ENCODE measurements around the gene DOCK8.
"Not testable (repeated sequence)": the region's sequence is repeated elsewhere in the genome, so short reads cannot be mapped to it uniquely, and the experiment has no call there.

DOCK8 gene

GRCh38 chr9:405341-405740 is 190.7 kb downstream of the DOCK8 start:
- DNase-seq (ENCODE audit: extremely low read depth, low read depth), result no peak
- no peak for TF ChIP-seq CTCF (IDR thresholded peaks at IDR 0.05; ENCODE audit: low read depth, low read length)

GRCh38 chr9:406886-407654 is 192.4 kb downstream of the DOCK8 start:
- no peak for DNase-seq (ENCODE audit: extremely low read depth, low read depth)

GRCh38 chr9:409655-410054 is 195.0 kb downstream of the DOCK8 start:
- not testable (repeated sequence) for DNase-seq (ENCODE audit: extremely low read depth, low read depth)

More at GRCh38 chr9:406886-407654, 192.4 kb downstream of the DOCK8 start:
- peak; percentile 8 for TF ChIP-seq CTCF (IDR thresholded peaks at IDR 0.05; ENCODE audit: low read depth, low read length)

GRCh38 chr9:414595-414994 is 199.9 kb downstream of the DOCK8 start:
- no peak for TF ChIP-seq CTCF (IDR thresholded peaks at IDR 0.05; ENCODE audit: low read depth, low read length)
- DNase-seq (ENCODE audit: extremely low read depth, low read depth), result no peak

GRCh38 chr9:419571-420171 is 205.0 kb downstream of the DOCK8 start:
- no peak for TF ChIP-seq CTCF (IDR thresholded peaks at IDR 0.05; ENCODE audit: low read depth, low read length)
- peak; percentile 51 for DNase-seq (ENCODE audit: extremely low read depth, low read depth)

- no peak for TF ChIP-seq CTCF (IDR thresholded peaks at IDR 0.05; ENCODE audit: low read depth, low read length)
- no peak for DNase-seq (ENCODE audit: extremely low read depth, low read depth)
Observed at GRCh38 chr9:421896-422295, 207.2 kb downstream of the DOCK8 start.

GRCh38 chr9:426264-426663 is 211.6 kb downstream of the DOCK8 start:
- DNase-seq (ENCODE audit: extremely low read depth, low read depth), result no peak
- no peak for TF ChIP-seq CTCF (IDR thresholded peaks at IDR 0.05; ENCODE audit: low read depth, low read length)

All from AG09319 (cell line).